GM23248 (cell line): ENCODE measurements around the gene CELA3B. TPM values are rescaled to one million over a fixed set of nuclear protein-coding genes. Genes with fewer than 3 reads are reported as not detected.

ENCODE experiments used
- DNase-seq: peaks from one replicate; pipeline ENCODE4 v3.0.0-alpha.2; 2015
- H2AFZ ChIP-seq: fragments of 200-600 bp; sonication (generic); 2 replicates; pipeline ENCODE4 v1.6.1; 2016; ENCODE audit warnings: antibody characterized with exemption
- H3F3A ChIP-seq: fragments of 200-600 bp; sonication (generic); 2 replicates; pipeline ENCODE4 v1.6.1; 2016; ENCODE audit warnings: mild to moderate bottlenecking, antibody characterized with exemption, mixed run types; ENCODE audit not compliant: insufficient read depth
- H3K27ac ChIP-seq: fragments of 200-600 bp; sonication (generic); 2 replicates; pipeline ENCODE4 v1.5.1; 2016; ENCODE audit warnings: mild to moderate bottlenecking
- H3K27me3 ChIP-seq: fragments of 200-600 bp; sonication (generic); replicated peaks from 2 replicates; pipeline ENCODE4 v1.6.1; 2016; ENCODE audit warnings: mild to moderate bottlenecking; ENCODE audit not compliant: insufficient read depth
- H3K36me3 ChIP-seq: fragments of 200-600 bp; sonication (generic); 2 replicates; pipeline ENCODE4 v1.6.1; 2016; ENCODE audit warnings: low read depth, mild to moderate bottlenecking
- H3K4me1 ChIP-seq: fragments of 200-600 bp; sonication (generic); 2 replicates; pipeline ENCODE4 v1.6.1; 2016; ENCODE audit warnings: mild to moderate bottlenecking; ENCODE audit not compliant: insufficient read depth
- H3K4me2 ChIP-seq: fragments of 200-600 bp; sonication (generic); one replicate; pipeline ENCODE4 v1.6.1; 2016; ENCODE audit warnings: mild to moderate bottlenecking; ENCODE audit not compliant: unreplicated experiment
- H3K4me3 ChIP-seq: fragments of 200-600 bp; sonication (generic); 2 replicates; pipeline ENCODE4 v1.5.1; 2016; ENCODE audit warnings: mild to moderate bottlenecking
- H3K79me2 ChIP-seq: fragments of 200-600 bp; sonication (generic); 2 replicates; pipeline ENCODE4 v1.6.1; 2016; ENCODE audit warnings: mild to moderate bottlenecking; ENCODE audit not compliant: insufficient read depth
- H3K9ac ChIP-seq: fragments of 200-600 bp; sonication (generic); 2 replicates; pipeline ENCODE4 v1.6.1; 2016; ENCODE audit warnings: mild to moderate bottlenecking
- H3K9me2 ChIP-seq: fragments of 200-600 bp; sonication (generic); 2 replicates; pipeline ENCODE4 v1.6.1; 2016; ENCODE audit warnings: mixed run types, mild to moderate bottlenecking, moderate library complexity; ENCODE audit not compliant: insufficient read depth
- H3K9me3 ChIP-seq: fragments of 200-600 bp; sonication (generic); one replicate; pipeline ENCODE4 v1.6.1; 2017; ENCODE audit warnings: low read depth
- H4K20me1 ChIP-seq: fragments of 200-600 bp; sonication (generic); 2 replicates; pipeline ENCODE4 v1.6.0; 2016; ENCODE audit not compliant: insufficient read depth
- EZH2 ChIP-seq: fragments of 200-600 bp; sonication (generic); IDR thresholded peaks from 2 replicates; pipeline ENCODE4 v1.6.1; 2018; ENCODE audit warnings: antibody characterized with exemption, mild to moderate bottlenecking; ENCODE audit not compliant: insufficient read depth, poor library complexity, severe bottlenecking
- EZH2phosphoT487 ChIP-seq: fragments of 200-600 bp; sonication (generic); IDR thresholded peaks from 2 replicates; pipeline ENCODE4 v1.6.1; 2018; ENCODE audit warnings: antibody characterized with exemption, moderate library complexity, mild to moderate bottlenecking, low read depth; ENCODE audit not compliant: insufficient read depth
- WGBS, 2 experiments: methylation state at CpG; one replicate each; pipeline ENCODE4 v1.1.6; 2015 to 2017; ENCODE audit warnings: low lambda C conversion rate in 2 of 2, low coverage in 1 of 2; ENCODE audit errors: missing lambda C conversion rate in 2 of 2; 5-methylcytosine and 5-hydroxymethylcytosine counted together
- in situ Hi-C: fragments of 300-500 bp; cut with MboI; formaldehyde crosslinking; loops from 2 replicates; pipeline ENCODE4 v1.15.0; 2020
- polyA plus RNA-seq: library from polyadenylated mRNA; unstranded; fragments of >200 nt; fragmentation: Nextera tagmentation; extraction: Ambion mirVana; gene quantifications from 2 replicates; pipeline ENCODE4 v1.2.1, GENCODE V29; 2016
- total RNA-seq: library from RNA; depleted of rRNA; stranded (reverse); fragments of >200 nt; shearing (Covaris generic); gene quantifications from 2 replicates; pipeline ENCODE4 v1.2.3, GENCODE V29; 2014

Gene CELA3B
- total and polyA plus RNA-seq, 2 experiments from 2014 or later, result not detected

DNA sequence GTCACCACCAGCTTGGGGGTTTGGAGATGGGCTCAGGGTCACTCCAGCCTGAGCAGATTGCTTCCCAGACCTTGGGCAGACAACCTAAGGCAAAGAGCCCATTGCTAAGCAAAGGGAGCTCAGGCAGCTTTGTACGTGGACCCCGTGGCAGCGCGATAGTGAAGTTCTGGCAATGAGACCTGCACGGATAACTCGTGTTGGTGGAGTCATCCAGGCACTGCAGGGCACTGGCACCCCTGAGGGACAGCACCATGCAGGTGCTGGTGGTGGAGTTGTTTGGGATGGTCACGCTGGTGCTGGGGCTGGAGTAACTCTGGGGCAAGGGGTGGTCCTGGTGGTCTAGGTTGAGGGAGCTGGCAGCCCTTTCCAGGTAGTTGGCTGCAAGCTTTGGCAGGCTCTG lies 26.1 kb upstream of the CELA3B start:
- Histone ChIP-seq H3F3A (no peaks in the 10 kb centered on the region), H3K36me3 (no peaks in the 10 kb centered on the region), H3K9me2 (no peaks in the 10 kb centered on the region), H3K9me3 (no peaks in the 10 kb centered on the region), H3K27me3 (no peaks in the 10 kb centered on the region), H2AFZ (no peak overlapping the region), H3K4me3 (no peak overlapping the region), H3K4me2 (no peak overlapping the region), H3K4me1 (no peaks in the 10 kb centered on the region), H3K9ac (no peak overlapping the region), H3K27ac (no peak overlapping the region), H4K20me1 (no peaks in the 10 kb centered on the region), H3K79me2 (no peaks in the 10 kb centered on the region)
- 76 to 81% methylated on average over 7 of the region's 7 CpGs for WGBS, 2 experiments
- no peak for TF ChIP-seq EZH2
- TF ChIP-seq EZH2phosphoT487, result no peak
- no peak for DNase-seq
- in situ Hi-C loops, result no loop called here

GRCh38 chr1:21951226-21951870 lies 25.5 kb upstream of the CELA3B start:
- H3K36me3 ChIP-seq, result no peaks in the 10 kb centered on the region
- H2AFZ ChIP-seq, result no peak overlapping the region
- H3K4me1 ChIP-seq, result no peaks in the 10 kb centered on the region
- H3K9ac ChIP-seq, result no peak overlapping the region
- no peaks in the 10 kb centered on the region for H3K9me2 ChIP-seq
- in situ Hi-C loops, result no loop called here
- no peaks in the 10 kb centered on the region for H3F3A ChIP-seq
- no peak for DNase-seq
- H3K27me3 ChIP-seq, result no peaks in the 10 kb centered on the region
- H3K9me3 ChIP-seq, result no peaks in the 10 kb centered on the region
- TF ChIP-seq EZH2phosphoT487 (no peak), EZH2 (no peak)
- no peak overlapping the region for H3K4me2 ChIP-seq
- no peak overlapping the region for H3K27ac ChIP-seq
- 62 to 78% methylated on average over 12 of the region's 12 CpGs for WGBS, 2 experiments
- no peaks in the 10 kb centered on the region for H3K79me2 ChIP-seq
- H3K4me3 ChIP-seq, result no peak overlapping the region
- no peaks in the 10 kb centered on the region for H4K20me1 ChIP-seq

- whole genome bisulfite sequencing, 2 experiments, result 76% methylated on average over 6 of the region's 6 CpGs
- H3K9me3 ChIP-seq, result no peaks in the 10 kb centered on the region
- no peaks in the 10 kb centered on the region for H4K20me1 ChIP-seq
- peaks cover 7% of the 10 kb centered on the region for H3K4me1 ChIP-seq
- TF ChIP-seq EZH2, result no peak
- TF ChIP-seq EZH2phosphoT487, result no peak
- H3K4me2 ChIP-seq, result no peak overlapping the region
- H2AFZ ChIP-seq, result no peak overlapping the region
- no peaks in the 10 kb centered on the region for H3K9me2 ChIP-seq
- H3K9ac ChIP-seq, result no peak overlapping the region
- DNase-seq, result no peak
- H3K79me2 ChIP-seq, result no peaks in the 10 kb centered on the region
- H3K27ac ChIP-seq, result no peak overlapping the region
- H3K36me3 ChIP-seq, result no peaks in the 10 kb centered on the region
- no peaks in the 10 kb centered on the region for H3K27me3 ChIP-seq
- in situ Hi-C loops, result no loop called here
- no peak overlapping the region for H3K4me3 ChIP-seq
- no peaks in the 10 kb centered on the region for H3F3A ChIP-seq
These were observed 23.9 kb upstream of the CELA3B start for GRCh38 chr1:21952786-21953520.

DNA sequence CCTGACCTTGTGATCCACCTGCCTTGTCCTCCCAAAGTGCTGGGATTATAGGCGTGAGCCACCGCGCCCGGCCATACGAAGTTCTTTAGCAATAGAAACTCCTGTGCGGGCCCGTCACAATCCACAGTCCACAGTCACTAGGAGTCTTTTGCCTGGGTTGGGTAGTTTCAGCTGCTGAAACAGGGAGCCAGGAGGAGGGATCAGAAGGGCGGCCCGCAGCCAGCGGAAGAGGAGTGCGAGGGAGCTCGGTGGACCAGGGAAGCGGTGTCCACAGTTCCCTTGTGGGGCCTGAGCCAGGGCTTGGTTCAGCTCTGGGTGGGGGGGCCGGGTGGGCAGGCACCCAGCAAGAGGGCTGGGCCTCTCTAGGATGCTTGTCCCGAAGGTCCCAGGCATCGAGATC lies 21.8 kb upstream of the CELA3B start:
- Histone ChIP-seq H3K9me2 (no peaks in the 10 kb centered on the region), H4K20me1 (no peaks in the 10 kb centered on the region), H3K4me3 (no peak overlapping the region), H3K9ac (no peak overlapping the region), H3K36me3 (no peaks in the 10 kb centered on the region), H3K79me2 (no peaks in the 10 kb centered on the region), H2AFZ (no peak overlapping the region), H3K4me1 (peaks cover 7% of the 10 kb centered on the region), H3F3A (no peaks in the 10 kb centered on the region), H3K27ac (no peak overlapping the region), H3K4me2 (no peak overlapping the region), H3K9me3 (no peaks in the 10 kb centered on the region), H3K27me3 (no peaks in the 10 kb centered on the region)
- WGBS, 2 experiments, result 68 to 75% methylated on average over 14 to 16 of the region's 16 CpGs
- no peak for DNase-seq
- TF ChIP-seq EZH2 (no peak), EZH2phosphoT487 (no peak)
- in situ Hi-C loops, result no loop called here
